Measurements from ENCODE around the gene MTR. TPM values are rescaled to one million over a fixed set of nuclear protein-coding genes. Genes with fewer than 3 reads are reported as not detected.

The MTR gene
- total and polyA plus RNA-seq, 4 donors, result 2.5 to 19.0 (median 8.6) TPM

DNA sequence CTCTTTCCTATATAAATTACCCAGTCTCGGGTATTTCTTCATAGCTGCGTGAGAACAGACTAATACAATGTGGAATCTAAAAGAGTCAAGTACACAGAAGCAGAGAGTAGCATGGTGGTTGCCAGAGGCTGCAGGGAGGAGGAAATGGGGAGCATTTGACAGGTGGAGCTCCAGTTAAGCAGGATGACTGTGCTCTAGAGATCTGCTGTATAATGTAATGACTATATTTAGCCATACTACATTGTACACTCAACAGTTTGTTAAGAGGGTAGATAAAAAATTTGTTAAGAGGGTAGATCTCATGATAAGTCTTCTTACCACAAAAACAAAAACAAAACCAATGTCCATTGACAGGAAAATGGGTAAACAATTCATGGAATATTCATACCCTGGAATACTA, 127.1 kb downstream of the MTR start:
- no peak overlapping the region for H3K27ac ChIP-seq (ENCODE audit: low read depth in 1 of 2, low read length in 2 of 2)
- no peak overlapping the region for H3K9ac ChIP-seq (ENCODE audit: low read depth in 1 of 2, low read length in 2 of 2)
- peaks cover 0 to 2% (median 0%) of the 10 kb centered on the region in 4 donors for H3K9me3 ChIP-seq (ENCODE audit: control insufficient read depth in 4 of 4, low read length in 3 of 4)
- DNase-seq (ENCODE audit: low spot score), result no peak
- H3K27me3 ChIP-seq (ENCODE audit: control insufficient read depth in 4 of 4, insufficient read depth in 4 of 4, low read length in 3 of 4), result peaks cover 0 to 2% (median 0%) of the 10 kb centered on the region in 4 donors
- no peak overlapping the region for H3K4me3 ChIP-seq (ENCODE audit: low read depth in 1 of 3, low read length in 3 of 3)
- 92% methylated on average over 2 of the region's 2 CpGs for WGBS
- H3K4me1 ChIP-seq (ENCODE audit: control insufficient read depth in 4 of 4, insufficient read depth in 4 of 4, low read length in 3 of 4), result no peaks in the 10 kb centered on the region
- TF ChIP-seq GABPA (IDR thresholded peaks at IDR 0.05 in 1 of 2, conservative IDR thresholded peaks at IDR 0.05 in 1 of 2) (no peak), YY1 (IDR thresholded peaks at IDR 0.05) (no peak), HNF4A (conservative IDR thresholded peaks at IDR 0.05) (no peak), FOXA1 (IDR thresholded peaks at IDR 0.05) (no peak), RAD21 (IDR thresholded peaks at IDR 0.05) (no peak), CTCF (IDR thresholded peaks at IDR 0.05; ENCODE audit: low read depth, low read length, missing input control) (no peak), ATF3 (IDR thresholded peaks at IDR 0.05) (no peak)
- no peaks in the 10 kb centered on the region for H3K36me3 ChIP-seq (ENCODE audit: control insufficient read depth in 4 of 4, insufficient read depth in 3 of 4, low read depth in 1 of 4, low read length in 3 of 4)

DNA sequence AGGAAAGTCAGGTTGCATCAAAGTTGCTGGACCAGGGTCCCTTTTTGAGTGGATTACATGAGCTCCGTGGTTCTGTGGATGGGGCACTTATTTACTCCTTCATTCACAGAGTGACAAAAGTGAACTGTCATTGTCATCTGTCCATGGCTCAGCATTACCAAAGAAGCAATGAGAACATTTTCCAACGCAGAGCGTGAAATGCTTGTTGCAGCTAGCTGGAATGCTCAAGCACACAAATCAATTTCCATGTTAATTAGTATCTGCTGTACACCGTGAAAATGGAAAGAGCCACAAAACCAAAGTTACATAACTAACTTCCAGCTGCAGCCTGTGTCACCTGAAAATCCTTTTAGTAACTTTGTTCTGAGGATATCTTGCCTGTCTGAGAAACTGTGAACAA, 130.3 kb downstream of the MTR start:
- Histone ChIP-seq H3K4me1 (ENCODE audit: control insufficient read depth in 4 of 4, insufficient read depth in 4 of 4, low read length in 3 of 4) (no peaks in the 10 kb centered on the region), H3K9ac (ENCODE audit: low read depth in 1 of 2, low read length in 2 of 2) (no peak overlapping the region), H3K27me3 (ENCODE audit: control insufficient read depth in 4 of 4, insufficient read depth in 4 of 4, low read length in 3 of 4) (peaks cover 0 to 2% (median 0%) of the 10 kb centered on the region in 4 donors), H3K36me3 (ENCODE audit: control insufficient read depth in 4 of 4, insufficient read depth in 3 of 4, low read depth in 1 of 4, low read length in 3 of 4) (no peaks in the 10 kb centered on the region), H3K4me3 (ENCODE audit: low read depth in 1 of 3, low read length in 3 of 3) (no peak overlapping the region), H3K9me3 (ENCODE audit: control insufficient read depth in 4 of 4, low read length in 3 of 4) (no peaks in the 10 kb centered on the region), H3K27ac (ENCODE audit: low read depth in 1 of 2, low read length in 2 of 2) (no peak overlapping the region)
- WGBS, result 78% methylated on average over 4 of the region's 4 CpGs
- no peak for TF ChIP-seq ZBTB33 (IDR thresholded peaks at IDR 0.05)
- TF ChIP-seq YY1 (IDR thresholded peaks at IDR 0.05), result no peak
- no peak for TF ChIP-seq RAD21 (IDR thresholded peaks at IDR 0.05)
- TF ChIP-seq NR2F2 (IDR thresholded peaks at IDR 0.05), result no peak
- no peak for TF ChIP-seq JUND (IDR thresholded peaks at IDR 0.05)
- TF ChIP-seq RXRA (IDR thresholded peaks at IDR 0.05), result no peak
- no peak for TF ChIP-seq SP1 (IDR thresholded peaks at IDR 0.05)
- no peak for TF ChIP-seq HNF4G (IDR thresholded peaks at IDR 0.05)
- TF ChIP-seq FOXA1 (IDR thresholded peaks at IDR 0.05), result no peak
- no peak for DNase-seq (ENCODE audit: low spot score)

DNA sequence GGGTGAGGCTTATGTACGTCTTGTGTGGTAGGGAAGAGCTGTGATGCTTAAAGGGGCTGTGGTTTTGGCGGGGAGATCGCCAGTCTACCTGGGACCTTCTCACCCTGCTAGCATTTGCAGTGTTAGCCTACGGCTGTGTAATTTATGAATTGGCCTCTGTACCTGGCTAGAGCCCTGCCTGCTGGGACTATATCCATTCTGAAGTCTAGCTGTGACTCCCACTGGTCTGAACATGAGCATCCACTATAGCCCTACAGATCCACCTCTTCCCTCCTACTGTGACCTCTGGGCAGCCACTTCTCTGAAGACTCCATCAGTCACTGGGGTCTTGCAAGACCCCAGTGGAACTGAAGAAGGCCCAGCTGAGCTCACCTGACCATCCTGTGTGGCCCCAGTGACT, 135.4 kb downstream of the MTR start:
- peaks cover 0 to 2% (median 0%) of the 10 kb centered on the region in 4 donors for H3K27me3 ChIP-seq (ENCODE audit: control insufficient read depth in 4 of 4, insufficient read depth in 4 of 4, low read length in 3 of 4)
- no peak for TF ChIP-seq TAF1 (conservative IDR thresholded peaks at IDR 0.05)
- TF ChIP-seq, protein P1, sequence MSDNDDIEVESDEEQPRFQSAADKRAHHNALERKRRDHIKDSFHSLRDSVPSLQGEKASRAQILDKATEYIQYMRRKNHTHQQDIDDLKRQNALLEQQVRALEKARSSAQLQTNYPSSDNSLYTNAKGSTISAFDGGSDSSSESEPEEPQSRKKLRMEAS (IDR thresholded peaks at IDR 0.05), result no peak
- TF ChIP-seq ATF3 (IDR thresholded peaks at IDR 0.05), result no peak
- no peak for TF ChIP-seq RAD21 (IDR thresholded peaks at IDR 0.05)
- TF ChIP-seq JUND (IDR thresholded peaks at IDR 0.05), result no peak
- no peak for TF ChIP-seq YY1 (IDR thresholded peaks at IDR 0.05)
- no peak for TF ChIP-seq HNF4A (conservative IDR thresholded peaks at IDR 0.05)
- no peak for TF ChIP-seq CTCF (IDR thresholded peaks at IDR 0.05; ENCODE audit: low read depth, low read length, missing input control)
- TF ChIP-seq NR2F2 (IDR thresholded peaks at IDR 0.05), result no peak
- no peak for TF ChIP-seq EGR1 (IDR thresholded peaks at IDR 0.05; ENCODE audit: low read depth in 2 of 2)
- TF ChIP-seq, protein P2, sequence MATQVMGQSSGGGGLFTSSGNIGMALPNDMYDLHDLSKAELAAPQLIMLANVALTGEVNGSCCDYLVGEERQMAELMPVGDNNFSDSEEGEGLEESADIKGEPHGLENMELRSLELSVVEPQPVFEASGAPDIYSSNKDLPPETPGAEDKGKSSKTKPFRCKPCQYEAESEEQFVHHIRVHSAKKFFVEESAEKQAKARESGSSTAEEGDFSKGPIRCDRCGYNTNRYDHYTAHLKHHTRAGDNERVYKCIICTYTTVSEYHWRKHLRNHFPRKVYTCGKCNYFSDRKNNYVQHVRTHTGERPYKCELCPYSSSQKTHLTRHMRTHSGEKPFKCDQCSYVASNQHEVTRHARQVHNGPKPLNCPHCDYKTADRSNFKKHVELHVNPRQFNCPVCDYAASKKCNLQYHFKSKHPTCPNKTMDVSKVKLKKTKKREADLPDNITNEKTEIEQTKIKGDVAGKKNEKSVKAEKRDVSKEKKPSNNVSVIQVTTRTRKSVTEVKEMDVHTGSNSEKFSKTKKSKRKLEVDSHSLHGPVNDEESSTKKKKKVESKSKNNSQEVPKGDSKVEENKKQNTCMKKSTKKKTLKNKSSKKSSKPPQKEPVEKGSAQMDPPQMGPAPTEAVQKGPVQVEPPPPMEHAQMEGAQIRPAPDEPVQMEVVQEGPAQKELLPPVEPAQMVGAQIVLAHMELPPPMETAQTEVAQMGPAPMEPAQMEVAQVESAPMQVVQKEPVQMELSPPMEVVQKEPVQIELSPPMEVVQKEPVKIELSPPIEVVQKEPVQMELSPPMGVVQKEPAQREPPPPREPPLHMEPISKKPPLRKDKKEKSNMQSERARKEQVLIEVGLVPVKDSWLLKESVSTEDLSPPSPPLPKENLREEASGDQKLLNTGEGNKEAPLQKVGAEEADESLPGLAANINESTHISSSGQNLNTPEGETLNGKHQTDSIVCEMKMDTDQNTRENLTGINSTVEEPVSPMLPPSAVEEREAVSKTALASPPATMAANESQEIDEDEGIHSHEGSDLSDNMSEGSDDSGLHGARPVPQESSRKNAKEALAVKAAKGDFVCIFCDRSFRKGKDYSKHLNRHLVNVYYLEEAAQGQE (IDR thresholded peaks at IDR 0.05), result no peak

More for the DNA sequence above, 135.4 kb downstream of the MTR start:
- DNase-seq (ENCODE audit: low spot score), result no peak
- H3K36me3 ChIP-seq (ENCODE audit: control insufficient read depth in 4 of 4, insufficient read depth in 3 of 4, low read depth in 1 of 4, low read length in 3 of 4), result no peaks in the 10 kb centered on the region
- H3K9me3 ChIP-seq (ENCODE audit: control insufficient read depth in 4 of 4, low read length in 3 of 4), result no peaks in the 10 kb centered on the region
- H3K9ac ChIP-seq (ENCODE audit: low read depth in 1 of 2, low read length in 2 of 2), result no peak overlapping the region
- 83% methylated on average over 4 of the region's 4 CpGs for WGBS
- no peaks in the 10 kb centered on the region for H3K4me1 ChIP-seq (ENCODE audit: control insufficient read depth in 4 of 4, insufficient read depth in 4 of 4, low read length in 3 of 4)
- H3K4me3 ChIP-seq (ENCODE audit: low read depth in 1 of 3, low read length in 3 of 3), result no peak overlapping the region
- H3K27ac ChIP-seq (ENCODE audit: low read depth in 1 of 2, low read length in 2 of 2), result no peak overlapping the region
